ENCODE data around the gene DOCK7.

- TF ChIP-seq REST (IDR thresholded peaks at IDR 0.05) (no peak), ATF3 (IDR thresholded peaks at IDR 0.05) (no peak), CTCF (IDR thresholded peaks at IDR 0.05; ENCODE audit: low read depth, low read length, missing input control) (no peak), RAD21 (IDR thresholded peaks at IDR 0.05) (no peak), TAF1 (conservative IDR thresholded peaks at IDR 0.05) (no peak), FOXA1 (IDR thresholded peaks at IDR 0.05) (no peak), MAX (IDR thresholded peaks at IDR 0.05) (no peak), JUND (IDR thresholded peaks at IDR 0.05) (no peak), GABPA (IDR thresholded peaks at IDR 0.05 in 1 of 2, conservative IDR thresholded peaks at IDR 0.05 in 1 of 2) (no peak)
Measured at GRCh38 chr1:62685431-62685859, 2.7 kb downstream of the DOCK7 start.

All from liver (tissue), 3 donors.